ENCODE measurements around the gene PRKAR1B. TPM values are rescaled to one million over a fixed set of nuclear protein-coding genes. Genes with fewer than 3 reads are reported as not detected.
A peak's percentile ranks its signal among the peaks of the same experiment; 100 is the strongest.

PRKAR1B gene
- total and polyA plus RNA-seq, 7 donors, result 9.5 to 26.6 (median 11.4) TPM

DNA sequence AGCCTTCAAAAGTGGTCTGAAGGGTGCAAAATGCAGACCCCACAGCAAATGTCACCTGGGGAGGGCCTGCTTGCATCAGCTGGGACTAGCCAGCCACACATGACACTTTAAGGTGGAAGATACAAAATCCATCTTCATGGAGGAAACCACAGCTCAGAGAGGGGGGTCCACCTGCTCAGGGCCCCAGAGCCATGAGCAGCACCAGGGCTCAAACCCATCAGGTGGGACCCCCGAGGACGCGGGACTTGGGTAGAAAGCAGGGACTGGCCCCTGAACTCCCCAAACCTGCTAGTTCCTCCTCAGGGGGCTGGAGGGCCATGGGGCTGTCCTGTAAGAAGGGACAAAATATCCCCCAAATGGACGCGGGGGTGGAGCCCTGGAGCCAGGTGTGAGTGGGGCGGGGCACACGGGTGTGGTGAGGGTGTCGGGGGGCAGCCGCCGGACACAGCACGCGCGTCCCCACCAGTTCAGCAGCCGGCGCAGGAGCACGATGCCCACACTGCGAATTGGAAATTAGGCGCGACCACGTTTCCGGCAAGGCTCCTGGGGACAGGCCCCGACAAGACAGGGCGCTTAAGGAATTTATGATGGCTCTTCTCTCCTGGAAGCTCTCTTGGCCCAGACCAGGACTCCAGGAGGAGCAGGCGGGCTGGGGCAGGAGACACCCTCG is 215.5 kb downstream of the PRKAR1B start:
- DNase-seq, result peak; percentile 54
- Histone ChIP-seq H3K36me3 (peaks cover 8 to 51% (median 16%) of the 10 kb centered on the region in 4 donors), H3K9me3 (no peaks in the 10 kb centered on the region), H3K4me1 (peaks cover 0 to 47% (median 43%) of the 10 kb centered on the region in 4 donors), H3K4me3 (no peak overlapping the region), H3K27ac (peak overlapping the region in 3 of 4 donors; percentile 4 to 94 (median 92)), H3K27me3 (no peaks in the 10 kb centered on the region)
- intact Hi-C loops (cut with DNase I), result loop anchor here (10.0 kb wide), 2 partner anchors 363 to 1023 kb away; partner anchors contain the start of genes GET4 and MAFK
- no peak for TF ChIP-seq POLR2AphosphoS5 (IDR thresholded peaks at IDR 0.05)
- TF ChIP-seq, protein P1, sequence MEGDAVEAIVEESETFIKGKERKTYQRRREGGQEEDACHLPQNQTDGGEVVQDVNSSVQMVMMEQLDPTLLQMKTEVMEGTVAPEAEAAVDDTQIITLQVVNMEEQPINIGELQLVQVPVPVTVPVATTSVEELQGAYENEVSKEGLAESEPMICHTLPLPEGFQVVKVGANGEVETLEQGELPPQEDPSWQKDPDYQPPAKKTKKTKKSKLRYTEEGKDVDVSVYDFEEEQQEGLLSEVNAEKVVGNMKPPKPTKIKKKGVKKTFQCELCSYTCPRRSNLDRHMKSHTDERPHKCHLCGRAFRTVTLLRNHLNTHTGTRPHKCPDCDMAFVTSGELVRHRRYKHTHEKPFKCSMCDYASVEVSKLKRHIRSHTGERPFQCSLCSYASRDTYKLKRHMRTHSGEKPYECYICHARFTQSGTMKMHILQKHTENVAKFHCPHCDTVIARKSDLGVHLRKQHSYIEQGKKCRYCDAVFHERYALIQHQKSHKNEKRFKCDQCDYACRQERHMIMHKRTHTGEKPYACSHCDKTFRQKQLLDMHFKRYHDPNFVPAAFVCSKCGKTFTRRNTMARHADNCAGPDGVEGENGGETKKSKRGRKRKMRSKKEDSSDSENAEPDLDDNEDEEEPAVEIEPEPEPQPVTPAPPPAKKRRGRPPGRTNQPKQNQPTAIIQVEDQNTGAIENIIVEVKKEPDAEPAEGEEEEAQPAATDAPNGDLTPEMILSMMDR (IDR thresholded peaks at IDR 0.05), result no peak
- no peak for TF ChIP-seq POLR2A (IDR thresholded peaks at IDR 0.05)
- TF ChIP-seq EP300 (IDR thresholded peaks at IDR 0.05), result no peak
- WGBS, 2 donors, result 61 to 87% methylated on average over 25 of the region's 25 CpGs

DNA sequence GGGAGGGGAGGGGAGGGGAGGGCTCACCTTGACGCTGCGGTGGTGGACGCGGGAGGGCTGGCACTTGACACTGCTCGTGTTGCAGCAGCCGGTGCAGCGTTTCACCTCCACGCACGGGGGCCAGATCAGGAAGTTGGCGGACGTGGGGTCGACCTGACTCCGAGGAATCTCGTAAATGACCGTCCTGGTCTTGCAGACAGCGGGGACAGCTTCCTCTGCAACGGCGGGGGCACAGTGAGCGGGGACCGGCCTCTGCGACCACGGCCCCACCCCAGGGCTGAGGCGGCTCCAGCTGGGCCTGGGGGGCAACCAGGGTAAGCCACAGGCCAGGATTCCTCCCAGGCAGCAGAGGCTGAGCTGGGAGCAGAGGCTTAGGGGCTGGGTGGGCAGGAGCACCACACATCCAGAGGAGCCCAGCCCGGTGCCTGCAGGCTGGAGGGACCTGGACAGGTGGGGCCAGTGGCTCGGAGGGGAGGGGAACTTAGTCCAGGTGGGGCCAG is 216.2 kb downstream of the PRKAR1B start:
- intact Hi-C loops (cut with DNase I), result loop anchor here (10.0 kb wide), 2 partner anchors 364 to 1024 kb away; partner anchors contain the start of genes GET4 and MAFK
- H3K4me1 ChIP-seq, result peaks cover 0 to 39% (median 36%) of the 10 kb centered on the region in 4 donors
- 85 to 88% methylated on average over 25 of the region's 25 CpGs for WGBS, 2 donors

DNA sequence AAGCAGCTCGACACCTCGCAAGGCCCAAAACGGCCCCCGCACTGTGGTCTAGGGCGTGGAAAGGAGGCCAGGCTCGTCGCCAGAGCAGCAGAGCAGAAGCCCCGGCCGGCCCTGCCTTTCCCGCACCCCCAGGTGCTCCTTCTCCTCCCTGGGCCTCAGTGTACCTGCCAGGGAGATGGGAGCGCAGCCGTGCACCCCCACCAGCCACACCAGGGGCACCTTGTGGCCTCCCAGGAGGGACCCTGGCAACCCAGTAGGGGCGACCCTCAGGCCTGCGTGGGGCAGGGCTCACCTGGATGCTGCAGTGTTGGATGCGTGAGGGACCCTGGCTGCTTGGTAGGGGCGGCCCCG is 217.0 kb downstream of the PRKAR1B start:
- no peak for TF ChIP-seq EP300 (IDR thresholded peaks at IDR 0.05)
- TF ChIP-seq POLR2AphosphoS5 (IDR thresholded peaks at IDR 0.05), result no peak
- TF ChIP-seq, protein P1 (IDR thresholded peaks at IDR 0.05), result no peak
- no peak for TF ChIP-seq POLR2A (IDR thresholded peaks at IDR 0.05)
- no peaks in the 10 kb centered on the region for H3K27me3 ChIP-seq
- no peak overlapping the region for H3K27ac ChIP-seq
- intact Hi-C loops (cut with DNase I), result loop anchor here (10.0 kb wide), 2 partner anchors 365 to 1025 kb away; partner anchors contain the start of genes GET4 and MAFK
- no peak overlapping the region for H3K4me3 ChIP-seq
- H3K36me3 ChIP-seq, result peaks cover 8 to 61% (median 16%) of the 10 kb centered on the region in 4 donors
- H3K9me3 ChIP-seq, result no peaks in the 10 kb centered on the region
- H3K4me1 ChIP-seq, result peaks cover 0 to 36% (median 30%) of the 10 kb centered on the region in 4 donors
- peak; percentile 57 for DNase-seq
- 85 to 91% methylated on average over 17 of the region's 17 CpGs for WGBS, 2 donors

More for the DNA sequence above, 216.2 kb downstream of the PRKAR1B start:
- TF ChIP-seq POLR2A (IDR thresholded peaks at IDR 0.05), result no peak
- no peak for TF ChIP-seq POLR2AphosphoS5 (IDR thresholded peaks at IDR 0.05)
- TF ChIP-seq, protein P1 (IDR thresholded peaks at IDR 0.05), result no peak
- no peak for TF ChIP-seq EP300 (IDR thresholded peaks at IDR 0.05)
- Histone ChIP-seq H3K9me3 (no peaks in the 10 kb centered on the region), H3K27me3 (no peaks in the 10 kb centered on the region), H3K4me3 (no peak overlapping the region), H3K36me3 (peaks cover 8 to 56% (median 16%) of the 10 kb centered on the region in 4 donors), H3K27ac (no peak overlapping the region)
- DNase-seq, result peak; percentile 57

DNA sequence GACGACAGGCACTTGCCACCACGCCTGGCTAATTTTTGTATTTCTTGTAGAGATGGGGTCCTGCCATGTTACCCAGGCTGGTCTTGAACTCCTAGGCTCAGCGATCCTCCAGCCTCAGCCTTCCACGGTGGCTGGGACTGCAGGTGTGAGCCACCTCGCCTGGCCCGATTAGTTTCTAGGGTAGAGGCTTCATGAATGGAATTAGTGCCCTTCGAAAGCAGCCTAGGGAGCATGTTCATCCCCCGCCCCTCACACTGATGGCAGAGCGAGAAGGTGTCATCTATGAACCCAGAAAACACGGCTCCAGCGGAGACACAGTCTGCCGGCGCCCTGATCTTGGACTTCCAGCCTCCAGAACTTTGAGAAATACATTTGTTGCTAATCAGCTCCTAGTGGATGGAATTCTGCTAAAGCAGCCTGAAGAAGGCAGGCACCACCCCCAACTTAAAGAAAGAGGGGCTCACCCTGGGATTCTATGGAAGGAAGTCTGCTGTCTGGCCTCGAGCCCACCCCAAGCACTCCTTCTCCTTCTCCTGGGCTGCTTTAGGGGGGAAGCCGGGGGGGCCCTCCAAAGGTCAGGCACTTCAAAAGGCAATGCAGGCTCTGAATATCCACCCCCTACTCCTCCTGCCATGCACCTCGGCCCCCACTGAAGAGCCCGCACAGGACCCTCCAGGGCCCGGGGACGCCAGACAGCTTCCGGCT is 217.5 kb downstream of the PRKAR1B start:
- WGBS, 2 donors, result 92 to 93% methylated on average over 20 of the region's 20 CpGs
- Histone ChIP-seq H3K27me3 (no peaks in the 10 kb centered on the region), H3K4me1 (peaks cover 0 to 36% (median 28%) of the 10 kb centered on the region in 4 donors), H3K9me3 (no peaks in the 10 kb centered on the region), H3K27ac (no peak overlapping the region), H3K4me3 (no peak overlapping the region), H3K36me3 (peaks cover 8 to 61% (median 16%) of the 10 kb centered on the region in 4 donors)
- intact Hi-C loops (cut with DNase I), result loop anchor here (10.0 kb wide), 2 partner anchors 365 to 1025 kb away; partner anchors contain the start of genes GET4 and MAFK
- peak; percentile 58 for DNase-seq
- TF ChIP-seq EP300 (IDR thresholded peaks at IDR 0.05) (no peak), POLR2A (IDR thresholded peaks at IDR 0.05) (no peak), POLR2AphosphoS5 (IDR thresholded peaks at IDR 0.05) (no peak)
- TF ChIP-seq, protein P1 (IDR thresholded peaks at IDR 0.05), result no peak

All from sigmoid colon (tissue), 7 donors.